Effector memory CD4-positive, alpha-beta T cell (primary cell): ENCODE measurements around the gene KCNQ4.

Source experiments
- DNase-seq, 3 donors: peaks; one replicate each; pipeline ENCODE4 v3.0.0-alpha.2; 2020
- H3K27ac ChIP-seq: 2 replicates; pipeline ENCODE4 v1.7.0; 2013; ENCODE audit warnings: mild to moderate bottlenecking, low read length, moderate library complexity; ENCODE audit not compliant: insufficient read depth, poor library complexity, severe bottlenecking
- H3K27me3 ChIP-seq: replicated peaks from 2 replicates; pipeline ENCODE4 v1.7.0; 2013; ENCODE audit warnings: mild to moderate bottlenecking, low read length; ENCODE audit not compliant: insufficient read depth, control insufficient read depth, poor library complexity, severe bottlenecking
- H3K36me3 ChIP-seq: 2 replicates; pipeline ENCODE4 v1.7.0; 2013; ENCODE audit warnings: mild to moderate bottlenecking, low read length, moderate library complexity; ENCODE audit not compliant: control insufficient read depth, insufficient read depth
- H3K4me1 ChIP-seq: 2 replicates; pipeline ENCODE4 v1.7.0; 2013; ENCODE audit warnings: low read length, mild to moderate bottlenecking; ENCODE audit not compliant: control insufficient read depth, insufficient read depth, poor library complexity, severe bottlenecking
- H3K4me3 ChIP-seq: 2 replicates; pipeline ENCODE4 v1.7.0; 2013; ENCODE audit warnings: low read length, low read depth, mild to moderate bottlenecking; ENCODE audit not compliant: insufficient read depth, poor library complexity, severe bottlenecking
- H3K9me3 ChIP-seq: 2 replicates; pipeline ENCODE4 v1.7.0; 2013; ENCODE audit warnings: mild to moderate bottlenecking, low read length, moderate library complexity; ENCODE audit not compliant: control insufficient read depth

Gene KCNQ4

GRCh38 chr1:40876436-40876761 is 92.8 kb downstream of the KCNQ4 start:
- DNase-seq = no peak
- H3K27ac ChIP-seq = no peak overlapping the region
- no peaks in the 10 kb centered on the region for H3K27me3 ChIP-seq
- H3K9me3 ChIP-seq = no peaks in the 10 kb centered on the region
- no peaks in the 10 kb centered on the region for H3K36me3 ChIP-seq
- no peak overlapping the region for H3K4me3 ChIP-seq
- H3K4me1 ChIP-seq = peaks cover 15% of the 10 kb centered on the region

GRCh38 chr1:40876891-40877290 is 93.3 kb downstream of the KCNQ4 start:
- Histone ChIP-seq H3K4me1 (peaks cover 15% of the 10 kb centered on the region), H3K9me3 (no peaks in the 10 kb centered on the region), H3K36me3 (no peaks in the 10 kb centered on the region), H3K27ac (no peak overlapping the region), H3K27me3 (no peaks in the 10 kb centered on the region), H3K4me3 (no peak overlapping the region)
- no peak for DNase-seq

- Histone ChIP-seq H3K36me3 (no peaks in the 10 kb centered on the region), H3K4me3 (no peak overlapping the region), H3K27me3 (no peaks in the 10 kb centered on the region), H3K4me1 (peaks cover 15% of the 10 kb centered on the region), H3K27ac (no peak overlapping the region), H3K9me3 (no peaks in the 10 kb centered on the region)
- DNase-seq = no peak
Measured at GRCh38 chr1:40877698-40878097, 94.1 kb downstream of the KCNQ4 start.

- Histone ChIP-seq H3K9me3 (no peaks in the 10 kb centered on the region), H3K27me3 (peaks cover 2% of the 10 kb centered on the region), H3K4me1 (peaks cover 17% of the 10 kb centered on the region), H3K27ac (no peak overlapping the region), H3K4me3 (no peak overlapping the region), H3K36me3 (no peaks in the 10 kb centered on the region)
- no peak for DNase-seq
Measured at GRCh38 chr1:40878906-40879305, 95.3 kb downstream of the KCNQ4 start.

GRCh38 chr1:40879482-40880175 is 96.0 kb downstream of the KCNQ4 start:
- peaks cover 19% of the 10 kb centered on the region for H3K4me1 ChIP-seq
- H3K9me3 ChIP-seq = no peaks in the 10 kb centered on the region
- no peak overlapping the region for H3K4me3 ChIP-seq
- no peaks in the 10 kb centered on the region for H3K36me3 ChIP-seq
- DNase-seq = no peak
- H3K27ac ChIP-seq = no peak overlapping the region
- peaks cover 9% of the 10 kb centered on the region for H3K27me3 ChIP-seq

GRCh38 chr1:40880813-40881549 is 97.4 kb downstream of the KCNQ4 start:
- no peaks in the 10 kb centered on the region for H3K9me3 ChIP-seq
- no peak overlapping the region for H3K27ac ChIP-seq
- H3K27me3 ChIP-seq = peaks cover 11% of the 10 kb centered on the region
- no peak for DNase-seq
- H3K36me3 ChIP-seq = no peaks in the 10 kb centered on the region
- peaks cover 9% of the 10 kb centered on the region for H3K4me1 ChIP-seq
- H3K4me3 ChIP-seq = no peak overlapping the region

- H3K27me3 ChIP-seq = peaks cover 11% of the 10 kb centered on the region
- H3K4me1 ChIP-seq = peaks cover 5% of the 10 kb centered on the region
- H3K27ac ChIP-seq = no peak overlapping the region
- H3K36me3 ChIP-seq = no peaks in the 10 kb centered on the region
- no peak overlapping the region for H3K4me3 ChIP-seq
- no peaks in the 10 kb centered on the region for H3K9me3 ChIP-seq
- DNase-seq = no peak
Measured at GRCh38 chr1:40884055-40884795, 100.6 kb downstream of the KCNQ4 start.

- DNase-seq = no peak
- Histone ChIP-seq H3K9me3 (no peaks in the 10 kb centered on the region), H3K4me3 (no peak overlapping the region), H3K27ac (no peak overlapping the region), H3K4me1 (peaks cover 5% of the 10 kb centered on the region), H3K27me3 (peaks cover 11% of the 10 kb centered on the region), H3K36me3 (no peaks in the 10 kb centered on the region)
Measured at GRCh38 chr1:40886318-40887011, 102.9 kb downstream of the KCNQ4 start.

- Histone ChIP-seq H3K36me3 (no peaks in the 10 kb centered on the region), H3K9me3 (no peaks in the 10 kb centered on the region), H3K27me3 (peaks cover 11% of the 10 kb centered on the region), H3K4me3 (no peak overlapping the region), H3K4me1 (peaks cover 5% of the 10 kb centered on the region), H3K27ac (no peak overlapping the region)
- DNase-seq = no peak
Measured at GRCh38 chr1:40887012-40887378, 103.4 kb downstream of the KCNQ4 start.
